HepG2 (cell line): ENCODE results near the gene RXRG. TPM values are rescaled to one million over a fixed set of nuclear protein-coding genes. Genes with fewer than 3 reads are reported as not detected.

Experiments used
- ATAC-seq: fragments of 200-7000 bp; cut with Tn5 transposase; 3 replicates; pipeline ENCODE4 v1.9.1; 2020; ENCODE audit warnings: mild to moderate bottlenecking, moderate library complexity
- BruUV-seq: library from RNA; stranded (reverse); fragments of 400-500 nt; replicated peaks from 2 replicates; lab custom pipeline; 2021; lab: Mats Ljungman, UMichigan
- CTCF ChIA-PET: fragments of 300-600 bp; formaldehyde crosslinking; extraction: SDS; loops from one replicate; lab custom pipeline; 2021; ENCODE audit warnings: low total read pairs, inconsistent platforms, low intra/inter-chr PET ratio; lab: Yijun Ruan, JAX
- POLR2A ChIA-PET: fragments of 350-600 bp; sonication (Branson Sonifier 250); formaldehyde crosslinking; loops from one replicate; lab custom pipeline; 2020; ENCODE audit warnings: antibody characterized with exemption, inconsistent platforms; lab: Yijun Ruan, JAX
- DNase-seq: peaks from one replicate; pipeline ENCODE4 v3.0.0-alpha.2; 2015; ENCODE audit warnings: low spot score
- FAIRE-seq: peaks from 3 replicates; lab custom pipeline; 2011; peaks lifted over from hg19 to GRCh38; lab: Jason Lieb, UNC
- H2AFZ ChIP-seq: one replicate; pipeline ENCODE4 v1.6.1; 2011; ENCODE audit warnings: low read length, inconsistent platforms
- H3K27ac ChIP-seq: fragments of 300-600 bp; 3 replicates; pipeline ENCODE4 v1.8.0; 2011; ENCODE audit warnings: mixed run types, mild to moderate bottlenecking, mixed read lengths, low read length, inconsistent platforms; ENCODE audit not compliant: insufficient read depth; ENCODE audit errors: extremely low read length
- H3K27me3 ChIP-seq, 2 experiments: fragments of 200-600 bp in 1 of 2; 2 replicates in 1 of 2; 3 replicates in 1 of 2; pipeline versions ENCODE4 v1.6.0 to v1.8.0; 2011; ENCODE audit warnings: low read length in 2 of 2, mild to moderate bottlenecking in 2 of 2, moderate library complexity in 2 of 2, inconsistent platforms in 1 of 2; ENCODE audit not compliant: insufficient read depth in 2 of 2, control insufficient read depth in 1 of 2
- H3K36me3 ChIP-seq, 2 experiments: fragments of 200-600 bp in 1 of 2; replicated peaks in 1 of 2; 2 replicates in 1 of 2; 3 replicates in 1 of 2; pipeline versions ENCODE4 v1.5.1 to v1.8.0; 2011; ENCODE audit warnings: low read length in 2 of 2, inconsistent platforms in 1 of 2; ENCODE audit not compliant: insufficient read depth in 2 of 2, control insufficient read depth in 1 of 2
- H3K4me1 ChIP-seq: 2 replicates; pipeline ENCODE4 v1.5.1; 2012; ENCODE audit warnings: low read length, inconsistent platforms; ENCODE audit not compliant: insufficient read depth
- H3K4me2 ChIP-seq: 2 replicates; pipeline ENCODE4 v1.6.0; 2011; ENCODE audit warnings: low read depth, low read length, inconsistent platforms
- H3K4me3 ChIP-seq, 3 experiments: fragments of 200-600 bp in 1 of 3; sonication (generic), shearing (Covaris generic) in 1 of 3; replicated peaks in 1 of 3; 2 replicates each; pipeline ENCODE4 v1.5.1; 2011 to 2016; ENCODE audit warnings: low read length in 3 of 3, inconsistent platforms in 2 of 3, low read depth in 2 of 3, mild to moderate bottlenecking in 2 of 3, control low read depth in 1 of 3, mixed read lengths in 1 of 3; ENCODE audit not compliant: insufficient read depth in 1 of 3
- H3K79me2 ChIP-seq: one replicate; pipeline ENCODE4 v1.6.1; 2011; ENCODE audit warnings: low read length, inconsistent platforms; ENCODE audit not compliant: insufficient read depth
- H3K9ac ChIP-seq: 2 replicates; pipeline ENCODE4 v1.6.0; 2011; ENCODE audit warnings: mild to moderate bottlenecking, low read depth, low read length, inconsistent platforms; ENCODE audit not compliant: insufficient read depth
- H3K9me3 ChIP-seq: 2 replicates; pipeline ENCODE4 v1.5.1; 2012; ENCODE audit warnings: mild to moderate bottlenecking, low read length
- H4K20me1 ChIP-seq: 2 replicates; pipeline ENCODE4 v1.6.0; 2011; ENCODE audit warnings: inconsistent platforms, mild to moderate bottlenecking, low read length, moderate library complexity; ENCODE audit not compliant: insufficient read depth
- HNF4A ChIP-seq: sonication (generic); formaldehyde crosslinking; IDR thresholded peaks from 2 replicates; pipeline ENCODE4 v1.4.0; 2020; ENCODE audit warnings: missing genetic modification reagents
- KAT7 ChIP-seq: IDR thresholded peaks from 2 replicates; pipeline ENCODE4 v1.6.1; 2018; ENCODE audit warnings: borderline replicate concordance, missing compliant biosample characterization
- PCBP1 ChIP-seq: fragments of 200-400 bp; formaldehyde crosslinking; IDR thresholded peaks from 2 replicates; pipeline ENCODE4 v1.6.1; 2017; ENCODE audit warnings: mild to moderate bottlenecking, low read depth, low read length, borderline replicate concordance
- PHF20 ChIP-seq: sonication (generic); formaldehyde crosslinking; IDR thresholded peaks from 2 replicates; pipeline ENCODE4 v1.5.0; 2020; ENCODE audit warnings: mild to moderate bottlenecking, missing genetic modification reagents
- RFX3 ChIP-seq: IDR thresholded peaks from 2 replicates; pipeline ENCODE4 v1.6.1; 2016; ENCODE audit warnings: missing biosample characterization, missing genetic modification reagents
- ZMYM4 ChIP-seq: sonication (generic); formaldehyde crosslinking; IDR thresholded peaks from 2 replicates; pipeline ENCODE4 v1.8.1; 2023; ENCODE audit warnings: mild to moderate bottlenecking, missing genetic modification reagents
- ZNF224 ChIP-seq: sonication (generic); formaldehyde crosslinking; IDR thresholded peaks from 2 replicates; pipeline ENCODE4 v1.5.0; 2020; ENCODE audit warnings: mild to moderate bottlenecking, missing genetic modification reagents
- ZNF251 ChIP-seq: sonication (generic); formaldehyde crosslinking; IDR thresholded peaks from 2 replicates; pipeline ENCODE4 v1.9.0; 2021; ENCODE audit warnings: mild to moderate bottlenecking, missing genetic modification reagents
- WGBS: methylation state at CpG from one replicate; pipeline ENCODE4 v1.1.6; 2017; ENCODE audit warnings: low lambda C conversion rate; 5-methylcytosine and 5-hydroxymethylcytosine counted together
- in situ Hi-C: cut with HindIII; loops from 2 replicates; pipeline ENCODE4 v1.10.0; 2017; ENCODE audit warnings: low pct_unique_long_range_greater_than_20kb; ENCODE audit not compliant: extremely low pct_ligation_motif_present
- intact Hi-C: fragments of 100-400 bp; cut with micrococcal nuclease; formaldehyde crosslinking; loops from one replicate; pipeline ENCODE4 v1.10.0; 2022; ENCODE audit not compliant: unreplicated experiment
- polyA plus RNA-seq, 8 experiments: library from polyadenylated mRNA; depleted of rRNA in 3 of 8; stranded (reverse) in 7 of 8; unstranded in 1 of 8; fragments of >200 nt; fragmentation: Illumina TruSeq in 4 of 8; extraction: Trizol in 4 of 8; gene quantifications; 2 replicates each; pipeline versions ENCODE4 v1.2.1 to v1.2.3, GENCODE V29; 2011 to 2016; ENCODE audit warnings: low read depth in 4 of 8, missing spikeins in 1 of 8, mixed read lengths in 1 of 8; ENCODE audit not compliant: insufficient read depth in 1 of 8
- total RNA-seq, 5 experiments: library from RNA; depleted of rRNA; stranded (reverse); fragments of >200 nt; fragmentation: Illumina TruSeq; extraction: Trizol; gene quantifications; 2 replicates each; pipeline ENCODE4 v1.2.3, GENCODE V29; 2016; ENCODE audit warnings: low read depth in 1 of 5
- TF ChIP-seq, protein P1 (sequence below): sonication (generic); formaldehyde crosslinking; IDR thresholded peaks from 2 replicates; pipeline ENCODE4 v1.4.0; 2020; ENCODE audit warnings: mild to moderate bottlenecking, missing genetic modification reagents
- TF ChIP-seq, protein P2 (sequence below): sonication (generic); formaldehyde crosslinking; IDR thresholded peaks from 2 replicates; pipeline ENCODE4 v1.8.1; 2023; ENCODE audit warnings: mild to moderate bottlenecking, inconsistent platforms, moderate library complexity, missing genetic modification reagents, borderline replicate concordance
- TF ChIP-seq, protein P3 (sequence below): sonication (generic); formaldehyde crosslinking; IDR thresholded peaks from 2 replicates; pipeline ENCODE4 v1.4.0; 2020; ENCODE audit warnings: missing genetic modification reagents

The RXRG gene
- total and polyA plus RNA-seq, 2 of the 13 experiments (the other 11 are each of a cell fraction or from before 2014, with no cell fraction given), result not detected

DNA sequence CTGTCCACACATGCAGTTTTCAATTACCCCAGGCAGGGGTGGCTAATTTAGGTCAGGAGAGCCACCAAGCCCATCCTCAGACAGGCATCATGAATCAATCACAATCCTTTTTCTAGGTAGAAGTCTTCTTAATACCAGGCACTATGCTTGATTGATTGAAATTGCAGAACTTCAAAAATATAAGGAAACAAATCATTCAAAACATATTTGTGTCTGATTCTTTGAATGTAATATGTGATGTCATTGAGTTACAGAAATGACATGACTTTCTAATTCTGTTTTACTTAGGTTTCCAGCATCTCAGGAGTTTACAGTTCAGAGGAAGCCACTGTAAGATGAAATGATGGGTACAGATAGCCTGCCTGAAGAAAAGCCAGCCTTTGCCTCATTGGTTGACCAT is 26.7 kb downstream of the RXRG start:
- BruUV-seq, result no TSS peak
- FAIRE-seq (no peak), DNase-seq (no peak)
- no peaks in the 10 kb centered on the region for H3K4me1 ChIP-seq
- ChIA-PET CTCF (no interaction called here), POLR2A (no interaction called here)
- no peaks in the 10 kb centered on the region for H3K79me2 ChIP-seq
- H3K27me3 ChIP-seq, result no peaks in the 10 kb centered on the region; a peak in 1 of 5 replicates
- no peak overlapping the region for H3K4me2 ChIP-seq
- H2AFZ ChIP-seq, result no peak overlapping the region
- H4K20me1 ChIP-seq, result no peaks in the 10 kb centered on the region
- TF ChIP-seq, protein P1, sequence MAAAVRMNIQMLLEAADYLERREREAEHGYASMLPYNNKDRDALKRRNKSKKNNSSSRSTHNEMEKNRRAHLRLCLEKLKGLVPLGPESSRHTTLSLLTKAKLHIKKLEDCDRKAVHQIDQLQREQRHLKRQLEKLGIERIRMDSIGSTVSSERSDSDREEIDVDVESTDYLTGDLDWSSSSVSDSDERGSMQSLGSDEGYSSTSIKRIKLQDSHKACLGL (CRISPR knock-in tag), result no peak
- TF ChIP-seq, protein P2, sequence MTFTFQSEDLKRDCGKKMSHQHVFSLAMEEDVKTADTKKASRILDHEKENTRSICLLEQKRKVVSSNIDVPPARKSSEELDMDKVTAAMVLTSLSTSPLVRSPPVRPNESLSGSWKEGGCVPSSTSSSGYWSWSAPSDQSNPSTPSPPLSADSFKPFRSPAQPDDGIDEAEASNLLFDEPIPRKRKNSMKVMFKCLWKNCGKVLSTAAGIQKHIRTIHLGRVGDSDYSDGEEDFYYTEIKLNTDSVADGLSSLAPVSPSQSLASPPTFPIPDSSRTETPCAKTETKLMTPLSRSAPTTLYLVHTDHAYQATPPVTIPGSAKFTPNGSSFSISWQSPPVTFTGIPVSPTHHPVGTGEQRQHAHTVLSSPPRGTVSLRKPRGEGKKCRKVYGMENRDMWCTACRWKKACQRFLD (CRISPR knock-in tag), result no peak
- no peak for TF ChIP-seq PHF20 (CRISPR knock-in tag)
- TF ChIP-seq, all 625 proteins: peak for 0
- ATAC-seq, result no peak
- Histone ChIP-seq H3K27ac (no peak overlapping the region), H3K9ac (no peak overlapping the region), H3K36me3 (no peaks in the 10 kb centered on the region), H3K4me3 (no peak overlapping the region), H3K9me3 (no peaks in the 10 kb centered on the region)
- intact Hi-C loops (no loop called here), in situ Hi-C loops (loop anchor here (25.0 kb wide), 1 partner anchor 494 kb away; no protein-coding TSS in a partner anchor)

DNA sequence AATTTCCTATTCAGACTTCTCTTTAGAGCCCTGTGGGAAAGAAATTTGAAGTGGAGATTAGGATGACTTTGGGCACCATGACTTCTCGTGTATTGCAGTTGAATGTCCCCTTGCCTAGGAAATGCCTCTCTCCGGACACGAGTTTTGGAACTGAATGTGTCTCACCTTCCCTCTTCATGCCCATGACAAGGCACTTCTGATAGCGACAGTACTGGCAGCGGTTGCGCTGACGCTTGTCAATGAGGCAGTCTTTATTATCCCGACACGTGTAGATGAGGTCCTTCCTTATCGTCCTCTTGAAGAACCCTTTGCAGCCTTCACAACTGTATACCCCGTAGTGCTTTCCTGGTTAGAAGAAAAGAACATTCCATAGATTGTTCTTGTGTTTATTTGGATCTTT is 28.1 kb downstream of the RXRG start:
- no TSS peak for BruUV-seq
- WGBS, result 24% methylated on average over 11 of the region's 11 CpGs
- no peaks in the 10 kb centered on the region for H3K9me3 ChIP-seq
- no peak for DNase-seq
- no peak overlapping the region for H3K4me3 ChIP-seq
- no peaks in the 10 kb centered on the region for H3K4me1 ChIP-seq
- H4K20me1 ChIP-seq, result no peaks in the 10 kb centered on the region
- POLR2A ChIA-PET, result no interaction called here
- H3K36me3 ChIP-seq, result no peaks in the 10 kb centered on the region
- no peak overlapping the region for H3K4me2 ChIP-seq
- no peak overlapping the region for H3K9ac ChIP-seq
- FAIRE-seq, result no peak
- H3K27ac ChIP-seq, result no peak overlapping the region
- CTCF ChIA-PET, result no interaction called here
- no peak for ATAC-seq
- no peak overlapping the region for H2AFZ ChIP-seq
- H3K79me2 ChIP-seq, result no peaks in the 10 kb centered on the region
- H3K27me3 ChIP-seq, result no peaks in the 10 kb centered on the region; a peak in 1 of 5 replicates
- intact Hi-C loops, result no loop called here
- in situ Hi-C loops, result loop anchor here (25.0 kb wide), 1 partner anchor 495 kb away; no protein-coding TSS in a partner anchor
- TF ChIP-seq PCBP1 (no peak), RFX3 (CRISPR knock-in tag) (no peak), ZNF224 (CRISPR knock-in tag) (no peak), HNF4A (CRISPR knock-in tag) (no peak), KAT7 (CRISPR knock-in tag) (no peak), ZMYM4 (CRISPR knock-in tag) (no peak), ZNF251 (no peak)
- TF ChIP-seq, protein P3, sequence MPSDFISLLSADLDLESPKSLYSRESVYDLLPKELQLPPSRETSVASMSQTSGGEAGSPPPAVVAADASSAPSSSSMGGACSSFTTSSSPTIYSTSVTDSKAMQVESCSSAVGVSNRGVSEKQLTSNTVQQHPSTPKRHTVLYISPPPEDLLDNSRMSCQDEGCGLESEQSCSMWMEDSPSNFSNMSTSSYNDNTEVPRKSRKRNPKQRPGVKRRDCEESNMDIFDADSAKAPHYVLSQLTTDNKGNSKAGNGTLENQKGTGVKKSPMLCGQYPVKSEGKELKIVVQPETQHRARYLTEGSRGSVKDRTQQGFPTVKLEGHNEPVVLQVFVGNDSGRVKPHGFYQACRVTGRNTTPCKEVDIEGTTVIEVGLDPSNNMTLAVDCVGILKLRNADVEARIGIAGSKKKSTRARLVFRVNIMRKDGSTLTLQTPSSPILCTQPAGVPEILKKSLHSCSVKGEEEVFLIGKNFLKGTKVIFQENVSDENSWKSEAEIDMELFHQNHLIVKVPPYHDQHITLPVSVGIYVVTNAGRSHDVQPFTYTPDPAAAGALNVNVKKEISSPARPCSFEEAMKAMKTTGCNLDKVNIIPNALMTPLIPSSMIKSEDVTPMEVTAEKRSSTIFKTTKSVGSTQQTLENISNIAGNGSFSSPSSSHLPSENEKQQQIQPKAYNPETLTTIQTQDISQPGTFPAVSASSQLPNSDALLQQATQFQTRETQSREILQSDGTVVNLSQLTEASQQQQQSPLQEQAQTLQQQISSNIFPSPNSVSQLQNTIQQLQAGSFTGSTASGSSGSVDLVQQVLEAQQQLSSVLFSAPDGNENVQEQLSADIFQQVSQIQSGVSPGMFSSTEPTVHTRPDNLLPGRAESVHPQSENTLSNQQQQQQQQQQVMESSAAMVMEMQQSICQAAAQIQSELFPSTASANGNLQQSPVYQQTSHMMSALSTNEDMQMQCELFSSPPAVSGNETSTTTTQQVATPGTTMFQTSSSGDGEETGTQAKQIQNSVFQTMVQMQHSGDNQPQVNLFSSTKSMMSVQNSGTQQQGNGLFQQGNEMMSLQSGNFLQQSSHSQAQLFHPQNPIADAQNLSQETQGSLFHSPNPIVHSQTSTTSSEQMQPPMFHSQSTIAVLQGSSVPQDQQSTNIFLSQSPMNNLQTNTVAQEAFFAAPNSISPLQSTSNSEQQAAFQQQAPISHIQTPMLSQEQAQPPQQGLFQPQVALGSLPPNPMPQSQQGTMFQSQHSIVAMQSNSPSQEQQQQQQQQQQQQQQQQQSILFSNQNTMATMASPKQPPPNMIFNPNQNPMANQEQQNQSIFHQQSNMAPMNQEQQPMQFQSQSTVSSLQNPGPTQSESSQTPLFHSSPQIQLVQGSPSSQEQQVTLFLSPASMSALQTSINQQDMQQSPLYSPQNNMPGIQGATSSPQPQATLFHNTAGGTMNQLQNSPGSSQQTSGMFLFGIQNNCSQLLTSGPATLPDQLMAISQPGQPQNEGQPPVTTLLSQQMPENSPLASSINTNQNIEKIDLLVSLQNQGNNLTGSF (CRISPR knock-in tag), result no peak
